Endothelial cell of umbilical vein (primary cell): ENCODE results near the gene GABBR2. TPM values are rescaled to one million over a fixed set of nuclear protein-coding genes. Genes with fewer than 3 reads are reported as not detected.

Experiments used
- BruUV-seq: library from RNA; stranded (reverse); fragments of 400-500 nt; replicated peaks from 2 replicates; lab custom pipeline; 2021; lab: Mats Ljungman, UMichigan
- CTCF ChIA-PET: fragments of 300-600, 350-600 bp; sonication (Branson Sonifier 250); formaldehyde crosslinking; loops from one replicate; lab custom pipeline; 2021; ENCODE audit warnings: antibody characterized with exemption, inconsistent platforms; lab: Charles Lee
- POLR2A ChIA-PET: fragments of 300-600, 350-600 bp; sonication (Branson Sonifier 250); formaldehyde crosslinking; loops from one replicate; lab custom pipeline; 2021; ENCODE audit warnings: antibody characterized with exemption, inconsistent platforms; lab: Charles Lee
- DNase-seq: peaks from one replicate; pipeline ENCODE4 v3.0.0-alpha.2; 2011; ENCODE audit warnings: low read depth, low spot score
- FAIRE-seq: peaks from 2 replicates; lab custom pipeline; 2011; peaks lifted over from hg19 to GRCh38; lab: Jason Lieb, UNC
- H2AFZ ChIP-seq: 2 replicates; pipeline ENCODE4 v1.6.0; 2012; ENCODE audit warnings: low read depth, low read length, control low read depth, inconsistent platforms
- H3K27ac ChIP-seq: 2 replicates; pipeline ENCODE4 v1.5.1; 2011; ENCODE audit warnings: low read depth, mild to moderate bottlenecking, control low read depth, low read length, moderate library complexity; ENCODE audit not compliant: insufficient read depth
- H3K27me3 ChIP-seq, 2 experiments: 2 replicates each; pipeline versions ENCODE4 v1.6.0 to v1.6.1; 2011; ENCODE audit warnings: low read length in 2 of 2, mixed read lengths in 1 of 2; ENCODE audit not compliant: control insufficient read depth in 2 of 2, insufficient read depth in 2 of 2
- H3K36me3 ChIP-seq, 2 experiments: 2 replicates in 1 of 2; 3 replicates in 1 of 2; pipeline ENCODE4 v1.5.1; 2011; ENCODE audit warnings: low read length in 2 of 2, mild to moderate bottlenecking in 1 of 2, moderate library complexity in 1 of 2; ENCODE audit not compliant: control insufficient read depth in 2 of 2, insufficient read depth in 2 of 2; ENCODE audit errors: extremely low read depth in 1 of 2
- H3K4me1 ChIP-seq: 3 replicates; pipeline ENCODE4 v1.5.1; 2011; ENCODE audit warnings: mild to moderate bottlenecking, low read length; ENCODE audit not compliant: control insufficient read depth, insufficient read depth; ENCODE audit errors: extremely low read depth
- H3K4me2 ChIP-seq: 2 replicates; pipeline ENCODE4 v1.6.1; 2011; ENCODE audit warnings: low read length, control low read depth, mixed read lengths; ENCODE audit not compliant: insufficient read depth
- H3K4me3 ChIP-seq, 3 experiments: fragments of 200-600 bp in 1 of 3; sonication (generic), shearing (Covaris generic) in 1 of 3; replicated peaks in 1 of 3; 2 replicates each; pipeline ENCODE4 v1.5.1; 2011 to 2016; ENCODE audit warnings: control low read depth in 3 of 3, low read length in 3 of 3, mild to moderate bottlenecking in 2 of 3, inconsistent platforms in 1 of 3, low read depth in 1 of 3, moderate library complexity in 1 of 3; ENCODE audit not compliant: insufficient read depth in 1 of 3
- H3K79me2 ChIP-seq: 2 replicates; pipeline ENCODE4 v1.6.0; 2012; ENCODE audit warnings: low read length, inconsistent platforms; ENCODE audit not compliant: control insufficient read depth, insufficient read depth
- H3K9ac ChIP-seq: replicated peaks from 2 replicates; pipeline ENCODE3; 2011; ENCODE audit warnings: low read length, control low read depth; ENCODE audit not compliant: insufficient read depth; ENCODE audit errors: extremely low read depth
- H3K9me1 ChIP-seq: replicated peaks from 3 replicates; pipeline ENCODE4 v1.6.0; 2011; ENCODE audit warnings: mild to moderate bottlenecking, low read length; ENCODE audit not compliant: control insufficient read depth, insufficient read depth; ENCODE audit errors: extremely low read depth
- H3K9me3 ChIP-seq: replicated peaks from 2 replicates; pipeline ENCODE4 v1.5.1; 2012; ENCODE audit warnings: low read length, inconsistent platforms; ENCODE audit not compliant: control insufficient read depth, insufficient read depth
- H4K20me1 ChIP-seq: replicated peaks from 2 replicates; pipeline ENCODE3; 2011; ENCODE audit warnings: mild to moderate bottlenecking, low read length; ENCODE audit not compliant: control insufficient read depth, insufficient read depth; ENCODE audit errors: extremely low read depth
- CTCF ChIP-seq, 2 donors: IDR thresholded peaks; 1 replicate in 1 of 2; 2 replicates in 1 of 2; pipeline ENCODE4 v1.5.1; 2011; ENCODE audit warnings: low read length in 2 of 2, mild to moderate bottlenecking in 2 of 2, moderate library complexity in 2 of 2, control low read depth in 1 of 2, inconsistent platforms in 1 of 2, low read depth in 1 of 2; ENCODE audit not compliant: insufficient read depth in 1 of 2; ENCODE audit errors: extremely low read depth in 1 of 2
- FOS ChIP-seq: IDR thresholded peaks from 2 replicates; pipeline ENCODE4 v1.6.1; 2011; ENCODE audit warnings: mild to moderate bottlenecking, low read length, moderate library complexity, borderline replicate concordance; ENCODE audit not compliant: insufficient read depth
- GATA2 ChIP-seq: IDR thresholded peaks from 2 replicates; pipeline ENCODE4 v1.7.0; 2011; ENCODE audit warnings: low read depth, mild to moderate bottlenecking, moderate library complexity, mixed read lengths, low read length; ENCODE audit not compliant: insufficient read length, insufficient read depth
- JUN ChIP-seq: IDR thresholded peaks from 2 replicates; pipeline ENCODE4 v1.6.1; 2011; ENCODE audit warnings: borderline replicate concordance, low read depth; ENCODE audit not compliant: insufficient read length, insufficient read depth
- POLR2AphosphoS5 ChIP-seq: IDR thresholded peaks from 2 replicates; pipeline ENCODE4 v1.6.1; 2012; ENCODE audit warnings: low read depth, mild to moderate bottlenecking, control low read depth, low read length, moderate library complexity; ENCODE audit not compliant: insufficient read depth
- dilution Hi-C: fragments of 300-500 bp; cut with MboI; formaldehyde crosslinking; loops from one replicate; pipeline ENCODE4 v1.15.0; 2019; ENCODE audit warnings: low sequenced_read_pairs; ENCODE audit not compliant: extremely low pct_ligation_motif_present
- intact Hi-C: fragments of 100-400 bp; cut with micrococcal nuclease; formaldehyde crosslinking; loops from one replicate; pipeline ENCODE4 v1.10.0; 2022
- polyA plus RNA-seq, 4 experiments: library from polyadenylated mRNA; depleted of rRNA in 3 of 4; stranded (reverse) in 3 of 4; unstranded in 1 of 4; fragments of >200 nt; gene quantifications; 2 replicates each; pipeline versions ENCODE4 v1.2.1 to v1.2.3, GENCODE V29; 2011 to 2012; ENCODE audit warnings: missing spikeins in 1 of 4
- total RNA-seq: library from RNA; stranded (reverse); gene quantifications from 2 replicates; pipeline ENCODE4 v1.2.3, GENCODE V29; 2021

GABBR2 gene
- total and polyA plus RNA-seq, 2 donors (not counting 3 experiments of a cell fraction or from before 2014, with no cell fraction given), result 1.1 to 9.2 TPM

- Histone ChIP-seq H3K9ac (no peak overlapping the region), H3K36me3 (no peaks in the 10 kb centered on the region), H3K4me3 (no peak overlapping the region), H3K9me1 (no peaks in the 10 kb centered on the region), H2AFZ (no peak overlapping the region), H3K9me3 (no peaks in the 10 kb centered on the region), H3K4me2 (no peak overlapping the region), H3K27ac (no peak overlapping the region), H3K79me2 (no peaks in the 10 kb centered on the region), H3K4me1 (peaks cover 16% of the 10 kb centered on the region), H4K20me1 (no peaks in the 10 kb centered on the region), H3K27me3 (no peaks in the 10 kb centered on the region)
- DNase-seq (peak; percentile 82), FAIRE-seq (peak; percentile 92)
- dilution Hi-C loops, result no loop called here
- BruUV-seq, result no TSS peak
- CTCF ChIA-PET, result interaction anchor here (0.6 to 7.6 kb wide), 33 partner anchors 8 to 481 kb away, joined by 3 to 143 read pairs (median 4); partner anchors contain the start of gene ANKS6
- peak; percentile 91 to 93 for TF ChIP-seq CTCF (IDR thresholded peaks at IDR 0.05; ENCODE audit: extremely low read depth in 1 of 2, insufficient read depth in 1 of 2, low read depth in 1 of 2, low read length in 2 of 2)
- no peak for TF ChIP-seq JUN
- TF ChIP-seq GATA2, result peak; percentile 10
- POLR2A ChIA-PET, result no interaction called here
- intact Hi-C loops, result loop anchor here (1.0 to 5.0 kb wide), 13 partner anchors 19 to 683 kb away; partner anchors contain the start of gene ANKS6
These were observed 393.1 kb downstream of the GABBR2 start for GRCh38 chr9:98315551-98316060.

- FAIRE-seq (no peak), DNase-seq (no peak)
- H3K4me2 ChIP-seq, result no peak overlapping the region
- no peaks in the 10 kb centered on the region for H3K79me2 ChIP-seq
- dilution Hi-C loops (no loop called here), intact Hi-C loops (loop anchor here (1.0 to 5.0 kb wide), 13 partner anchors 19 to 684 kb away; partner anchors contain the start of gene ANKS6)
- no peaks in the 10 kb centered on the region for H3K9me3 ChIP-seq
- no peaks in the 10 kb centered on the region for H3K27me3 ChIP-seq
- TF ChIP-seq POLR2AphosphoS5, result no peak
- no peak for TF ChIP-seq FOS
- BruUV-seq, result no TSS peak
- H4K20me1 ChIP-seq, result no peaks in the 10 kb centered on the region
- no peaks in the 10 kb centered on the region for H3K36me3 ChIP-seq
- no peak overlapping the region for H3K4me3 ChIP-seq
- H3K9me1 ChIP-seq, result no peaks in the 10 kb centered on the region
- ChIA-PET POLR2A (no interaction called here), CTCF (interaction anchor here (0.8 to 7.6 kb wide), 18 partner anchors 8 to 478 kb away, joined by 3 to 143 read pairs (median 5); no protein-coding TSS in a partner anchor)
- H3K27ac ChIP-seq, result no peak overlapping the region
- H2AFZ ChIP-seq, result no peak overlapping the region
- peaks cover 16% of the 10 kb centered on the region for H3K4me1 ChIP-seq
- no peak overlapping the region for H3K9ac ChIP-seq
These were observed 393.7 kb downstream of the GABBR2 start for GRCh38 chr9:98315067-98315453.
